Mesenchymal stem cell (in vitro differentiated cells and primary cell): ENCODE results near the gene RAB6B.

ENCODE experiments used
- DNase-seq: peaks from one replicate; pipeline ENCODE4 v3.0.0-alpha.2; 2013
- H2AFZ ChIP-seq: one replicate; pipeline ENCODE4 v1.6.1; 2013; ENCODE audit warnings: low read depth, mild to moderate bottlenecking, control low read depth, inconsistent platforms, low read length, moderate library complexity
- H2AK5ac ChIP-seq: 2 replicates; pipeline ENCODE4 v1.6.1; 2013; ENCODE audit warnings: low read length, moderate library complexity, mild to moderate bottlenecking, inconsistent platforms; ENCODE audit not compliant: severe bottlenecking
- H2BK120ac ChIP-seq: one replicate; pipeline ENCODE4 v1.6.1; 2013; ENCODE audit warnings: low read depth, mild to moderate bottlenecking, inconsistent platforms, low read length, moderate library complexity
- H2BK12ac ChIP-seq, 2 experiments: one replicate each; pipeline ENCODE4 v1.6.1; 2013; ENCODE audit warnings: inconsistent platforms in 2 of 2, low read length in 2 of 2, mild to moderate bottlenecking in 2 of 2, moderate library complexity in 2 of 2, control low read depth in 1 of 2
- H2BK15ac ChIP-seq: one replicate; pipeline ENCODE4 v1.6.1; 2013; ENCODE audit warnings: mild to moderate bottlenecking, low read depth, inconsistent platforms; ENCODE audit not compliant: poor library complexity, severe bottlenecking
- H2BK5ac ChIP-seq: 2 replicates; pipeline ENCODE4 v1.6.1; 2013; ENCODE audit warnings: low read depth, mild to moderate bottlenecking, low read length, control low read depth, inconsistent platforms; ENCODE audit not compliant: poor library complexity, severe bottlenecking
- H3K14ac ChIP-seq, 2 experiments: one replicate each; pipeline ENCODE4 v1.6.1; 2013; ENCODE audit warnings: inconsistent platforms in 2 of 2, low read length in 2 of 2, control low read depth in 1 of 2, mild to moderate bottlenecking in 1 of 2, moderate library complexity in 1 of 2
- H3K18ac ChIP-seq, 2 experiments: one replicate each; pipeline ENCODE4 v1.6.1; 2013; ENCODE audit warnings: inconsistent platforms in 2 of 2, low read length in 2 of 2, control low read depth in 1 of 2, low read depth in 1 of 2, mild to moderate bottlenecking in 1 of 2
- H3K23ac ChIP-seq, 2 experiments: one replicate each; pipeline ENCODE4 v1.6.1; 2013; ENCODE audit warnings: inconsistent platforms in 2 of 2, low read length in 2 of 2, mild to moderate bottlenecking in 2 of 2, moderate library complexity in 2 of 2, control low read depth in 1 of 2
- H3K27ac ChIP-seq: 2 replicates; pipeline ENCODE4 v1.5.1; 2013; ENCODE audit warnings: mild to moderate bottlenecking, moderate library complexity, low read length, control low read depth, inconsistent platforms; ENCODE audit not compliant: poor library complexity, severe bottlenecking
- H3K27me3 ChIP-seq, 2 experiments: 2 replicates each; pipeline versions ENCODE4 v1.6.1 to v1.7.0; 2013; ENCODE audit warnings: low read length in 2 of 2, mild to moderate bottlenecking in 2 of 2, moderate library complexity in 2 of 2, control low read depth in 1 of 2, inconsistent platforms in 1 of 2; ENCODE audit not compliant: control insufficient read depth in 1 of 2, insufficient read depth in 1 of 2
- H3K36me3 ChIP-seq, 2 experiments: 2 replicates each; pipeline versions ENCODE4 v1.6.1 to v1.7.0; 2013; ENCODE audit warnings: low read length in 2 of 2, control low read depth in 1 of 2, inconsistent platforms in 1 of 2, low read depth in 1 of 2, mild to moderate bottlenecking in 1 of 2; ENCODE audit not compliant: insufficient read depth in 2 of 2, control insufficient read depth in 1 of 2
- H3K4ac ChIP-seq, 2 experiments: one replicate each; pipeline ENCODE4 v1.6.1; 2013; ENCODE audit warnings: inconsistent platforms in 2 of 2, low read length in 2 of 2, mild to moderate bottlenecking in 2 of 2, moderate library complexity in 2 of 2, control low read depth in 1 of 2, low read depth in 1 of 2
- H3K4me1 ChIP-seq: 2 replicates; pipeline ENCODE4 v1.6.1; 2013; ENCODE audit warnings: low read depth, low read length, control low read depth; ENCODE audit not compliant: control insufficient read depth, insufficient read depth
- H3K4me2 ChIP-seq: 2 replicates; pipeline ENCODE4 v1.6.1; 2013; ENCODE audit warnings: low read length, mild to moderate bottlenecking, inconsistent platforms; ENCODE audit not compliant: poor library complexity, severe bottlenecking
- H3K4me3 ChIP-seq, 2 experiments: 2 replicates each; pipeline versions ENCODE4 v1.5.1 to v1.7.0; 2013; ENCODE audit warnings: low read length in 2 of 2, mild to moderate bottlenecking in 2 of 2, control low read depth in 1 of 2, low read depth in 1 of 2; ENCODE audit not compliant: insufficient read depth in 1 of 2
- H3K79me1 ChIP-seq: replicated peaks from 2 replicates; pipeline ENCODE4 v1.6.1; 2013; ENCODE audit warnings: mild to moderate bottlenecking, control low read depth, low read length, inconsistent platforms; ENCODE audit not compliant: poor library complexity, severe bottlenecking
- H3K9ac ChIP-seq: 2 replicates; pipeline ENCODE4 v1.7.0; 2013; ENCODE audit warnings: mild to moderate bottlenecking, low read length, moderate library complexity
- H3K9me3 ChIP-seq: 2 replicates; pipeline ENCODE4 v1.7.0; 2013; ENCODE audit warnings: mild to moderate bottlenecking, low read length; ENCODE audit not compliant: control insufficient read depth
- H4K8ac ChIP-seq: one replicate; pipeline ENCODE4 v1.6.1; 2013; ENCODE audit warnings: inconsistent platforms, mild to moderate bottlenecking, low read length, moderate library complexity
- H4K91ac ChIP-seq: one replicate; pipeline ENCODE4 v1.6.1; 2013; ENCODE audit warnings: mild to moderate bottlenecking, low read length, inconsistent platforms
- WGBS: methylation state at CpG from one replicate; pipeline ENCODE4 v1.1.7; 2013; ENCODE audit warnings: mixed read lengths; 5-methylcytosine and 5-hydroxymethylcytosine counted together

RAB6B gene

DNA sequence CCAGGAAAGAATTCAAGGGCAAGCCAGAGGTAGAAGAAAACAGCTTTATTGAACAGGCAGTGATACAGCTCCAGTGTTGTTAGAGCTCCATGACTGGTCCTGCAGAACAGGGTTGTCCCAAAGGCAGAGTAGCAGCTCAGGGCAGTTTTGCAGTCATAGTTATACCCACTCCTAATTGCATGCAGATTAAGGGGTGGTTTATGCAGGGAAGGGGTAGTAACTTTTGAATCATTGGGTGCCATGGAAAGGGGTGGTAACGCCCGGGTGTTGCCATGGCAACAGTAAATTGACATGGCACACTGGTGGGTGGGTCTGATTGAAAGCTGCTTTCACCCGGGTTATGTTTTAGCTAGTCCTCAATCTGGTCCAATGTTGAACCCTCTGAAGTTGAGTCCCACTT lies 9.7 kb upstream of the RAB6B start:
- no peaks in the 10 kb centered on the region for H3K79me1 ChIP-seq
- H2BK5ac ChIP-seq: no peak overlapping the region
- no peak overlapping the region for H3K23ac ChIP-seq
- no peak overlapping the region for H2BK120ac ChIP-seq
- H4K8ac ChIP-seq: no peak overlapping the region
- no peak overlapping the region for H2BK12ac ChIP-seq
- H3K27me3 ChIP-seq: peaks cover 0 to 3% of the 10 kb centered on the region in 2 experiments
- H3K9ac ChIP-seq: no peak overlapping the region
- H3K14ac ChIP-seq: no peak overlapping the region
- no peak overlapping the region for H4K91ac ChIP-seq
- no peak overlapping the region for H3K18ac ChIP-seq
- no peak overlapping the region for H2BK15ac ChIP-seq
- WGBS: 85% methylated on average over 3 of the region's 3 CpGs
- no peak overlapping the region for H2AFZ ChIP-seq
- DNase-seq: no peak
- no peak overlapping the region for H2AK5ac ChIP-seq
- H3K4ac ChIP-seq: no peak overlapping the region
- H3K4me2 ChIP-seq: no peak overlapping the region
- H3K36me3 ChIP-seq: no peaks in the 10 kb centered on the region
- H3K4me1 ChIP-seq: no peaks in the 10 kb centered on the region
- H3K9me3 ChIP-seq: no peaks in the 10 kb centered on the region
- H3K4me3 ChIP-seq: no peak overlapping the region
- H3K27ac ChIP-seq: no peak overlapping the region

DNA sequence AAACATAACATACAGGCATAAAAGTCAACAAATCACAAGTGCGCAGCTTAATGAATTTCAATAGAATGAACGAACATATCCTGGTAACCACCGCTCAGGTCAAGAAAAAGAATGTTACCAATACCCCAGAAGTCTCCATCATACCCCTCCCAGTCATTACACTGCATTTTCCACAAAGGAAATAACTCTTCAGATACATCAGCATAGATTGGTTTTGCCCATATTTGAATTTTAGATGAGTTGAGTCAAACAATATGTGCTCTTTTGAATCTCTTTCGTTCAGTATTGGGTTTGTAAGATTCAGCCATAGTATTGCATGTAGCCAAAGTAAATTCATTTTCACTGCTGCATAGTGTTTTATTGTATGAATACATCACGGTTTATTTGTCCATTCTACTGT lies 6.2 kb upstream of the RAB6B start:
- no peak for DNase-seq
- no peaks in the 10 kb centered on the region for H3K4me1 ChIP-seq
- H3K9me3 ChIP-seq: no peaks in the 10 kb centered on the region
- no peak overlapping the region for H2AFZ ChIP-seq
- no peak overlapping the region for H2BK5ac ChIP-seq
- no peak overlapping the region for H3K23ac ChIP-seq
- no peak overlapping the region for H2BK120ac ChIP-seq
- H3K4me3 ChIP-seq: no peak overlapping the region
- H3K18ac ChIP-seq: no peak overlapping the region
- H3K36me3 ChIP-seq: no peaks in the 10 kb centered on the region
- no peak overlapping the region for H4K8ac ChIP-seq
- H3K27ac ChIP-seq: no peak overlapping the region
- no peak overlapping the region for H3K14ac ChIP-seq
- H2AK5ac ChIP-seq: no peak overlapping the region
- no peak overlapping the region for H3K4ac ChIP-seq
- no peak overlapping the region for H4K91ac ChIP-seq
- peaks cover 11 to 27% of the 10 kb centered on the region in 2 experiments for H3K27me3 ChIP-seq
- WGBS: 81% methylated on average over 5 of the region's 5 CpGs
- no peak overlapping the region for H3K4me2 ChIP-seq
- no peak overlapping the region for H2BK15ac ChIP-seq
- H3K79me1 ChIP-seq: no peaks in the 10 kb centered on the region
- no peak overlapping the region for H2BK12ac ChIP-seq
- H3K9ac ChIP-seq: no peak overlapping the region

GRCh38 chr3:133901083-133901482 lies 5.4 kb upstream of the RAB6B start:
- Histone ChIP-seq H3K27me3 (peaks cover 18 to 35% of the 10 kb centered on the region in 2 experiments), H3K79me1 (no peaks in the 10 kb centered on the region), H3K4me2 (no peak overlapping the region), H2BK15ac (no peak overlapping the region), H4K8ac (no peak overlapping the region), H3K18ac (no peak overlapping the region), H3K9ac (no peak overlapping the region), H3K4me1 (peaks cover 4% of the 10 kb centered on the region), H3K27ac (no peak overlapping the region), H3K4me3 (no peak overlapping the region), H2BK5ac (no peak overlapping the region), H3K9me3 (no peaks in the 10 kb centered on the region), H2BK120ac (no peak overlapping the region), H2AFZ (no peak overlapping the region), H3K36me3 (no peaks in the 10 kb centered on the region), H2AK5ac (no peak overlapping the region), H4K91ac (no peak overlapping the region), H3K14ac (no peak overlapping the region), H3K23ac (no peak overlapping the region), H3K4ac (no peak overlapping the region), H2BK12ac (no peak overlapping the region)
- WGBS: 78% methylated on average over 1 of the region's 1 CpG
- DNase-seq: no peak

DNA sequence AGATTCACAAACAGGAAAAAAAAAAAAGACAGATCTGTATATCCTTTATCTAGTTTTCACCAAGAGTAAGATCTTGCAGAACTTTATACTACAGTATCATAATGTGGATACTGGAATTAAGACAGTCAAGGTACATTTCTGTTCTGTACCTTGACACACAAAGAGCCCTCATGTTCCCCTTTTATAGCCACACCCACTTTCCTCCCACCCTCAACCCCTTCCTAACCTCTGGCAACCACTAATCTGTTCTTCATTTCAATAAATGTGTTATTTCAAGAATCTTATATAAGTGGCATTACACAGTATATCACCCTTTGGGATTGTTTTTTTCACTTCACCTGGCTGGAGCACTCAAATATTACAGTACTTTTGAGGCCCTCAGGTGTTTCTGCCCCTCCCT lies 3.6 kb upstream of the RAB6B start:
- no peak overlapping the region for H2AK5ac ChIP-seq
- no peak overlapping the region for H2BK120ac ChIP-seq
- no peaks in the 10 kb centered on the region for H3K9me3 ChIP-seq
- H3K23ac ChIP-seq: no peak overlapping the region
- DNase-seq: no peak
- no peak overlapping the region for H4K8ac ChIP-seq
- no peak overlapping the region for H3K4me2 ChIP-seq
- H3K27ac ChIP-seq: no peak overlapping the region
- H4K91ac ChIP-seq: no peak overlapping the region
- H3K27me3 ChIP-seq: peaks cover 27 to 41% of the 10 kb centered on the region in 2 experiments
- H3K4ac ChIP-seq: no peak overlapping the region
- peaks cover 18% of the 10 kb centered on the region for H3K4me1 ChIP-seq
- no peak overlapping the region for H3K18ac ChIP-seq
- H3K9ac ChIP-seq: no peak overlapping the region
- no peaks in the 10 kb centered on the region for H3K36me3 ChIP-seq
- no peak overlapping the region for H2AFZ ChIP-seq
- no peak overlapping the region for H2BK12ac ChIP-seq
- no peak overlapping the region for H2BK5ac ChIP-seq
- no peak overlapping the region for H3K14ac ChIP-seq
- H3K4me3 ChIP-seq: no peak overlapping the region
- no peak overlapping the region for H2BK15ac ChIP-seq
- H3K79me1 ChIP-seq: no peaks in the 10 kb centered on the region
